DLD1 (cell line): ENCODE results near the gene MYCBP2.
"Not testable (repeated sequence)": the region's sequence is repeated elsewhere in the genome, so short reads cannot be mapped to it uniquely, and the experiment has no call there.

Source experiments
- in situ Hi-C: cut with HindIII; loops from 2 replicates; pipeline ENCODE4 v1.10.0; 2017; ENCODE audit warnings: low sequenced_read_pairs

The MYCBP2 gene

DNA sequence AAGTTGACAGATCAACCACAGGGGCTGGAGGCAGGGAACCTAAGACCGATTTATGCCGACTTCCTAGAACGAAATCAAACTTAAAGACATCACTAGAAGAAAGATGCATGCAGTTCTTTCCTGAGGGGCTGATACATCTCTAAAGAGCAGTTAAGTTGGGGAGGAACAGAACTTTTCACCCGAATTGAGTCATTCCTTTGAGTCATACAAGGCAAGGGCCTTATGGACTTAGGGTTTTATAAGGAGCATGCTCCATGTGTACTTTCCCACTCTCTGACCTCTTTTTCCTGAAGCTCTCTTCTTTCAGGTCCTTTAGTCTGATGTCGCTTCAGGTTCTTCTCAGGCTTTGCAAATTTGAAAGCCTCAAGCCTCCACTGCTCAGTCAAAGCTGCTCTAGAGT lies 292.0 kb downstream of the MYCBP2 start:
- in situ Hi-C loops = no loop called here

DNA sequence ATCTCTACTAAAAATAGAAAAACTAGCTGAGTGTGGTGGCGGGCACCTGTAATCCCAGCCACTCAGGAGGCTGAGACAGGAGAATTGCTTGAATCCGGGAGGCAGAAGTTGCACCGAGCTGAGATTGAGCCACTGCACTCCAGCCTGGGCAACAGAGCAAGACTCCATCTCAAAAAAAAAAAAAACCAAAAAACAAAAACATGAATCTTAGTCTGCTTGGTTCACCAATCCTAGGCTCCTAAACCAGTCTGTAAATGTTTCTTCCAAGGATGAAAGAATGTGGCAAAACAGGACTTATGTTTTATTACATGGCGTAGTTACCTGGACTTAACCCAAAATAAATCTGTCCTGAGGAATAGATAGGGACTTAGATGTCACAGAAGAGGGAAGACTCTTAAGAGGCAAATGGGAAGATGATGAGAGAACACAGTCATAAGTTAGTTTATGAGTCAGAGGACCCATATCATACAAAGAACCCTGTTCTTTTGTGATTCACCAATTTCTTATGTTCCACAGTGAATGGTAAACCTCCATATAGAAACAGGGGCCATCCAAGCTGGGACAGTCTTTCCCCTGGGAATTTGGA lies 293.1 kb downstream of the MYCBP2 start:
- in situ Hi-C loops = no loop called here

DNA sequence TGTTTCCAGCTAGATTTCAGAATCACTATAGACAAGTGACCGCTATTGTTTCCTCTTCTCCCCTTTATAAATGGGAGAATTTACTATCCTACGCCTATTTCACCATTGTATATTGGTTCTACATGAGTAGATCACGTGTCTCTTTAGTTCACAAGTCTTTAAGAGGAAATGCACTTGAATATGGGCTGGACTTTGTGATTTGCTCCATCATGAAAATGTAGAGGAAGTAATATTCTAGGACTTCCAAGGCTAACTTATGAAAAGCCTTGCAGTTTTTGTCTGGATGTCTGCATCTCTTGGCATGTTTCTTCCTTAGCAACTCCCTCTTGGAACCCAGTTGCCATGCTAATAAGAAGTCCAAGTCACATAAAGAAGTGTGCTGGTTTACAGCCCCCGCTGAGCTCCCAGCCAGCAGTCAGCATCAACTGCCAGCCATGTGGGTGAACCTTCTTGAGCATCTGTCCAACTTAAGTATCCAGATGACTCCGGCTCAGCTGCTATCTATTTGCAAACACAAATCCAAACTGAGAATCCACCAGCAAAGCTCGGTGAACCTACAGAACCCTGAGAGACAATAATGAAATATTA lies 295.1 kb downstream of the MYCBP2 start:
- in situ Hi-C loops = no loop called here

DNA sequence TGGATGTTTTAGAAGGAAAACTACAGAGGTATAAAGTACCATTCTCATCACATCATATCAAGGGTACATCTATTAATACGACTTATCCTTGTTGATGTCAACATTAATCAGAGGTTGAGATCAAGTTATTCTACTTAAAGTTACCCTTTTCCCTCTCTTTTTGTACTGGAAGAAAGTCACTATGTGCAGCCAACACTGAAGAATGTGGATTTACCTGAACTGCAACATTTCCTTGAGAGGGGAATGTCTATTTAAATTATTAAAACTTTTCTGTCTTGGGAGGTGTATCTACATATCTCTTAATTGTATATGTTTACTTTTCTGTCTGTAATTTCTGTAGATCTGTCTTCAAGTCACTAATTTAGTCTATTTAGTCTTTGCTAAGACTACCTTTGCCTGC lies 297.5 kb downstream of the MYCBP2 start:
- in situ Hi-C loops = no loop called here

DNA sequence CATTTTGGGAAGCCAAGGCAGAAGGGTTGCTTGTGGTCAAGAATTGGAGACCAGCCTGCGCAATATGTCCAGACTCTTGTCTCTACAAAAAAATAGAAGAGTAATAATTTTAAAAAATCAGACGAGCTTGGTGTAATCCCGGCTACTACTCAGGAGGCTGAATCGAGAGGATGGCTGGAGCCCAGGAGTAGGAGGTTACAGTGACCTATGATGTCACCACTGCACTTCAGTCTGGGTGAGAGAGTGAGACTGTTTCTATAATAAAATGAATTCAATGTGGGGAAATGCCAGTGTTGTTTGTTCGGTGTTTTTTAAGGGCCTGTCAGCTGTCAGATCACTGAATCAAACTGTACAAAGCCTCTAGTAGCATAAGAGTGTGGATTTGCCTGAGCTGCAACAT lies 298.7 kb downstream of the MYCBP2 start:
- in situ Hi-C loops = no loop called here

DNA sequence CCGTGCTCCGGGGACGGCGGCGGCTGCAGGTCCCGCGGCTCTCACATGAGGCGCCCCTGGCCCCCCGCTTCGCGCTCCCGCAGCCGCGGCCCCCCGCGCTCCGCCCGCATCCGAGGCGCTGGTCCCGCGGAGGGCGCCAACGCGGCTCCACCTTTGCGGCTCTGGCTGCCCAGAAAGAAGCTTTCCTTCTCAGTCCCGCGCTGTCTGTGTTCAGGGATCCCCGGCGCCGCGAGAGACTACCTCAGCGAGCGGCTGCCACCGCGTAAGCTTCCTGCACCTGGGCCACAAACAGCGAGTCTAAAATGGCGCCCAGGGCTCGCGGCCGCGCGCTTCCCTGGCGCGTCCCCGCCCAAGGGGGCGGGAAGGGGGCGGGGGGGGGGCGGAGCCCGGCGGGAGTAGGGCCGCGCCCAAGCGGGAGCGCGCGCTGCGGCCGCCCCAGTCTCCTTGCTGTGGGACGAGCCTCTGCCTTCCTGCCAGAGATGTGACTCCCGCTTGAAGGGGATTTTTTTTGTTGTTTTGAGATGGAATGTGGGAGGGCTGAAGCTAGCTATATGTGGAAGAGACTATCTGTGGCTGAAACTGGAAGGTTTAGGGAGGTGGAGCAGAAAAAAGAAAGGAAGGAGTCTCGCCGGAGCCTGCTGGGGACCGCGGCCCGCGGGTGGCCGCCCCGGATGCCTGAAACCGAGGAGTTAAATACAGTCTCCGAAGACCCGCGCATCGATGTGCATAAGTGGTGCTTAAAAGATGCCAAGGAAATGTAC lies 299.9 kb downstream of the MYCBP2 start, which contains the start of gene FBXL3:
Gene FBXL3 (minus strand): TSS at position 299 of the 761 bp plus-strand sequence. CDS start 5,299 bp downstream, outside the sequence.
- in situ Hi-C loops = no loop called here

DNA sequence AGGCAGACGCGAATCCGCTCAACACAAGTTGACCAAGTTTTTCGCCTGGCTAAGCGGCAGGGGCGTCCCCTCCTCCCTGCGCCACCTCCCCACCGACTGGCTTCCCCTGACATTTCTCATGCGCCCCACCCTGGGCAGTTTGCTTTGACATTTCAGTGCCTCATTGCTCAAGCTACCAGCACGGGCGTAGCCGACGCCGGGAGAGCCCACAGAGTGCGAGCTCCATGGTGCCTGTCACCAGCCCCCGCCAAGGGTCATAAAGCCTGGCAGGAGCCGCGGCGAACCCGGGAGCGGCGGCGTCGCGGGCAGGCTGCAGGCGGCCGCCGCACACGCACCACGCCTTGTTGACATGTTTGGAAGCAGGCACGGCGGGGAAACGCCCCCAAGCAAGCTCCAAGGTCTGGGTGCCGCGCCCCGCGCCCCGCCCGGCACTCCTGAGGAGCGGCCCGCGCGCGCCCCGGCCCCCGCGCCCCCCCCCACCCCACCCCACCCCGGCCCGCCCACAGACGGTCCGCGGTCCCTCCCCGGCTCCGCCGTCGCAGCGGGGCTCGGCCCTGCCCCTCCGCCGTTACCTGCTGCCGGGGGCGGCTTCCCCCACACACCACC lies 300.5 kb downstream of the MYCBP2 start:
- in situ Hi-C loops = no loop called here

DNA sequence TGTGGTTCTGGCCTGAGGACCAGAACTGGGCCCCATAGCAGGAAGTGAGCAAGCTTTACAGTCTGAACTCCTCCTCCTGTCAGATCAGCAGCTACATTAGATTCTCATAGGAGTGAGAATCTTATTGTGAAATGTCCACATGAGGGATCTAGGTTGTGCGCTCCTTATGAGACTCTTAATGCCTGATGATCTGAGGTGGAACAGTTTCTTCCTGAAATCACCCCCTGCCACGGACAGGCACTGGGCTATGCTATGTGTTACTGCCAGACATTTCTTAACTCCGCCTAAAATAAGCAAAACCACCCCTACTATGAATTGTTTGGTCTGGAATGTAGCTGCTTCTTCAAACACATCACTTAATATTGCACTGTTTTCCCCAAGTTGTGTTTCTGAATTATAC lies 304.6 kb downstream of the MYCBP2 start:
- in situ Hi-C loops = no loop called here

DNA sequence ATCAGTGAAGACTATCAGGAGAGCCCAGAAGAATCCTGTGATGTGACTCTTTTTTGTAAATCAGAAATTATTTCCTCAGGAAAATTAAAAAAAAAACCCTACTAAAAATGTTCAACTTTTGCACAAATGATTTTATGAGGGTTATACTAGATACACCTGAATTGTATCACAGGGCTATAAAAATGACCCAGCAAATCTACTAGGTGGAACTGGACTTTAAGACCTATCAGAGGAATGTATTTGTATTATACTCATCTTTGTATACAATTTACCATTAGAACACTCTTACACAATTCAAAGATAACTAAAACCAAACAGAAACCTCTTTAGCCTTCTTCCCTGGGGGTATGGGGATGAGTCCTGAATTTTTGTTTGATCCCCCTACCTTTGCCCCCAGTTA lies 307.1 kb downstream of the MYCBP2 start:
- in situ Hi-C loops = no loop called here

DNA sequence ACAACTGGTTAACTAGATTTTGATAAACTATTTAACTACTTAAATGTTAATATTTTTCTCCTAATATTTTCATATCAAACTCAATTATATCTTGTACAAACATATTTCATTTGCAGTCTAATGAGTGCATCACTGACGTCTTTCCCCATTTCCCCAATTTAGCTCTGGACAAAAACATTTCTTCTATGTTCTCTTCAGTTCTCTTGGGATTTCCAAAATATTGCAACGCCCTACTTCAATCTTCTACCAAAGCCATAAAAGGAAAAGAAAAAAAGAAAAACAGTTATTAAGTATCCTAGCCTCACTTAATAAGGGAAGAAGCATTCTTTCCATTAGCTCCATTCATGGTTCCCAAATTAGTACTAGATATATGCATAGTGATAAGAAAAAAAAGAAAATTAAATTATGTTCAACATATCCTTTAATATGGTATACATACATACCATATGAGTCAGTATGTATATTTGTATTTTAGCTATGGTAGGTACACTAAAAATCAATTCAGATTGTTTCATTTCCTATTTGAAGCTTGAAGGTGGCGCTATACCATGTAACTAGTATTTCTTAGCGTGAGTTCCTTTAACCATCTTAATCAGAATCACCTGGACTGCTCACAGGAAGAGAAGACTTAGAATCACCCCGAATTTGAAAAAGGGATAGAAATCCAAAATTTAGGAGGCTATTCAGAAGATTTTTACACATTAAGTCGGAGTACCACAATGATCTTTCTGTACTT lies 309.8 kb downstream of the MYCBP2 start:
- in situ Hi-C loops = no loop called here

DNA sequence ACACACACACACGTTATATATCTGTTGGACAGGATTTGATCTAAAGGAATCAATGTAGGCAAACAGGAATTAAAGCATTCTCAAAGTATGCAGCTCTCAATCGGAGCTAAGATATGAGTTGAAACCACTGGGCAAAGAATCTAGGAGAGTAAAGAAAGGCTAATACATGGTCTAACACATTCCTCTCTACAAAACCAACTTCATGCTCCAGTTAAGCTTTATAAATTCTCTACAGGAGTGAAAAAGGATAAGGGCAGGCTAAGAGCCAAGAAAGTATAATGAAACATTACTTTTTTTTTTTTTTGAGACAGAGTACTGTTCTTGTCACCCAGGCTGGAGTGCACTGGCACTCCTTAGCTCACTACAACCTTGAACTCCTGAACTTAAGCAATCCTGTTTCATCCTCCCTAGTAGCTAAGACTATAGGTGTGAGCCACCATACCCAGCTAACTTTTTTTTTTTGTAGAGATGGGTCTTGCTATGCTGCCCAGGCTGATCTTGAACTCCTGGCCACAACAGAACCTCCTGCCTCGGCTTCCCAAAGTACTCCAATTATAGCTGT lies 310.6 kb downstream of the MYCBP2 start:
- in situ Hi-C loops = no loop called here

DNA sequence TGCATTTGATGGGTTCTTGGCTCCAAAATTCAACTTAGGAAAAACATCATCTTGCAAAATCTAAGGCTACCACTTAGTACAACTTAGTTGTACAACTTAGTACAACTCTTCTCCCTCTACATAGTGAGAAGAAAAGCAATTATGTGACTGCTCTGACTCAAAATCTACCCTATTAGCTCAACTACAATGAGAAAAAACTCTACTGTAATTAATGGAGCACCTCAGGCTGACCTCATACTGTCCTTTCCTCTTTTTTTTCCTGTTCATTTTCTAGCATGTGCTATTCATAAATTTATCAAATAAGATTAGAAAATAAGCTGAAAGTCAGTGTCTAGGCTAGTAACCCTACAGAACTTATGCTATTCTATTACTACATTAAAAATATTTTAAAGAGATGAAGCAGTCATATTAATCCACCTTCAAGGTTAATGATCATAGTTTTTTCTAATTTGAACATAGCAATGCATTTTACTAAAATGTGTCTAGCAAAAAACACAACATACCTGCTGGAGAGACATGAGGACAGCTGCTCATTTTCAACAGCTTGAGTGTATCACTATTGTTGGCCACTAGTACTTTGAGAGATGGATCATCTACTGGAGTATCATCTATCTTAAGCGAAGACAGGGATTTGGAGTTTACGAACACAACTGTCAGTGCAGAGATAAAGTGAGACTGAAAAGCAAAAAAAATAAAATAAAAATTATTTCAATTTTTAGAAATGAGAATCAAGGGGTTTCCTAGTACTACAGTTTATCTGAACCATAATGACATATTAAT lies 311.8 kb downstream of the MYCBP2 start:
- in situ Hi-C loops = no loop called here

DNA sequence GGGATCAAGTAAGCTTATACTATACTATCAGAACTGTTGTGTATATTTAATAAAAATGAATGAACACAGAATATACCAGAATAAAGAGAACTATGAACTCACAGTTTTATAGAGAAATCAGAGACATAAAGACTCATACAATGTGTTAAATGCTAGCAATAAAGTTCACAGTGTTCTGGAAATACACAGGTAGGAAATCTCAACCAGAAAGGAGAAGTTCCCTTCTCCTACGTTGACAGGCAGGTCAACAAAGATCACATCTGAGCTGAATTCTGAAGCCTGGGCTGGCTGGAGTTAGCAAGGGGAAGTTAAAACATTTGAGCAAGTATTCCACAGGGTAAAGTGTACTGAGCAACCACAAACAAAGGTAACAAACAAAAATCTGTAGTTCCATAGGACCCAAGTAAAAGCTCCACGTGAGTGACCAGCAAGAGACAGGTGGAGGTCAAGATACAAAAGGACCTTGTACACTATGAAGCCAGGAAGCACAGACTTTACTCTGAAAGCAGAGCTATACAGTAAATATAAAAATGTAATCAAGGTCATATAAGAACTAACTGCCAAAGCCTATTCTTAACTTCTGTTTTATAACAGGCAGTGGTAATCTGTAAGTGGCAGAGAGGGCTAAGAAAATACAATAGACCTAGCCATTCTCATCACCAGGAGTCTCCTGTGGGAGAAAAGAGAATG lies 312.9 kb downstream of the MYCBP2 start:
- in situ Hi-C loops = no loop called here

DNA sequence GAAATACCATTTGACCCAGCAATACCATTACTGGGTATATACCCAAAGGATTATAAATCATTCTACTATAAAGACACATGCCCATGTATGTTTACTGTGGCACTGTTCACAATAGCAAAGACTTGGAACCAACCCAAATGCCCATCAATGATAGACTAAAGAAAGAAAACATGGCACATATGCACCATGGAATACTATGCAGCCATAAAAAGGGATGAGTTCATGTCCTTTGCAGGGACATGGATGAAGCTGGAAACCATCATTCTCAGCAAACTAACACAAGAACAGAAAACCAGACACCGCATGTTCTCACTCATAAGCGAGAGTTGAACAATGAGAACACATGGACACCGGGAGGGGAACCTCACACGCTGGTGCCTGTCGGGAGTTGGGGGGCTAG lies 317.2 kb downstream of the MYCBP2 start:
- in situ Hi-C loops = not testable (repeated sequence)

DNA sequence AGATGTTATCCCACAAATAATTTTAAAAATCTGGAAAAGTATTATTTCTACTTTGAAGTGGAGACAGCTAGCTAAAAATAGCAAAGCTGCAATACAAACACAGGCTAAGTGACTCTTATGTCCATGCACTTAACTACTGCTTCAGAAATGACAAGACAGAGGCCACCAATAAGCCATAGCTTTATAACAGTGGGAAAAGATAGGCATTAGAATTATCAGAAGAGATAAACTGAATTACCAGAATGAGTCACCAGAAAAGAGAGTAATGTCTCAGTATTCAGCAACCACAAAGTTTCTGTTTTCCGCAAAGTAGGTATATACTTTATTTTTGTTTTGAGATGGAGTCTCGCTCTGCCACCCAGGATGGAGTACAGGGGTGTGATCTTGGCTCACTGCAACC lies 317.9 kb downstream of the MYCBP2 start:
- in situ Hi-C loops = no loop called here

DNA sequence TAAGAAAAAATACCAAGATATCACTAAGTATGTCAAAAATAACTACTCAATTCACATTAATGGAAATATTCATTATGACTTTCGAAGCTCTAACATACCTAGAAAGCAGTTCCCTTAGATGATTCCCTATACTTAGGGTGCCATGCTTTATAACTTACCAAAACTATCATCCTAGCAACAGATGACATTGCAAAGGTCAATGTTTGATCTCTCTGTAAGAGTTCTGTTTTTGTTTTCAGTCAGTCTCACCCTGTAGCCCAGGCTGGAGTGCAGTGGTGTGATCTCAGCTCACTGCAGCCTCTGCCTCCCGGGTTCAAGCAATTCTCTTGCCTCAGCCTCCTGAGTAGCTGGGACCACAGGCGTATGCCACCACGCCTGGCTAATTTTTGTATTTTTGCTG lies 318.6 kb downstream of the MYCBP2 start:
- in situ Hi-C loops = not testable (repeated sequence)

DNA sequence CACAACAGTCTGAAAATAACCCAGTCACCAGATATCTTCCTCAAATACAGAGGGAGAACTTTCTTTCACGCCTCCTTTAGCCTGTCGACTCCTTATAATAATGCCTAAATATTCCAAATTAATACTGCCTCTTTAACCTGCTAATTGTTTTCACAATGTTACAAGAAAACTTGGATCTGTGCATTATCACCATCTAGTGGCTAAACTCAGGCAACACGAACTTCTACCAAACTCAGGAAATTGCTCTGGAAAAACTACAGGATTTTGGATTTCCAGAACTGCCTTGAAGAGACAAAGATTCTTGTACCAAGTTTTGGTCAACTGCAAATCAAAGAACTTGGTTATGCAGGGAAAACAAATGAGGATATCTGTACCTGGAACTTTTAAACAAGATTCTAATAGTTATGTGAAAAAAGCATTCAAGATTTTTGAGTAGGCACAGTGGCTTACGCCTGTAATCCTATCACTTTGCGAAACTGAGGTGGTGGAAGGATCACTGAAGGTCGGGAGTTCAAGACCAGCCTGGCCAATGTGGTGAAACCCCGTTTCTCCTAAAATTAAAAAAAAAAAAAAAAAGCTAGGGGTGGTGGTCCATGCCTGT lies 324.2 kb downstream of the MYCBP2 start:
- in situ Hi-C loops = no loop called here

DNA sequence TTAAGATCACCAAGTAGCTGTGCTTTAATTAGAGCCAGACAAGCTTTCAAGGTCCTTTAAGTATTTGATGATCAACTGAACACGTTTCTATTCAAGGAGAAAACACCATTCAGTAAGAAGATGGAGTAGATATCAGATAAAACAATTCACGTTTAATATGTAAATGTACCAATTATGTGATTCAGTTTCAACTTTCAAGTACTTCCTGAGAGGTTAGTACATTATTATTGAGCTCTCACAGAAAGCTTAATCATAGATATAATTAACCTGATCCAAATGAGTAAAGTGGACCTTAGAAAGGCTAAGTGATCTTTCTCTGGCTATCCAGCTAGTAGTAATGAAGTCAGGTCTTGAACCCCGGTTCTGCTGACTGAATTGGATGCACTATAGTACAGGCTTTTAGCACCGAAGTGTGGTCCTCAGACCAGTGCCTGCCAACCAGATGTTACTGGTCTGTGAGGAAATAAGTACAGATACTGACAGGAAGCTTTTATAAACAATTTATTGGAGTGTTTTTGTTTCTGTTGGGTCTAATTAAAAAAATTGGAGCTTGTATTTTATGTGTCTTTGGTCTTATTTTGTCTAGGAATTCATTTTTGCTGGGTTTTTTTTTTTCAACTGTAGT lies 324.8 kb downstream of the MYCBP2 start:
- in situ Hi-C loops = no loop called here

DNA sequence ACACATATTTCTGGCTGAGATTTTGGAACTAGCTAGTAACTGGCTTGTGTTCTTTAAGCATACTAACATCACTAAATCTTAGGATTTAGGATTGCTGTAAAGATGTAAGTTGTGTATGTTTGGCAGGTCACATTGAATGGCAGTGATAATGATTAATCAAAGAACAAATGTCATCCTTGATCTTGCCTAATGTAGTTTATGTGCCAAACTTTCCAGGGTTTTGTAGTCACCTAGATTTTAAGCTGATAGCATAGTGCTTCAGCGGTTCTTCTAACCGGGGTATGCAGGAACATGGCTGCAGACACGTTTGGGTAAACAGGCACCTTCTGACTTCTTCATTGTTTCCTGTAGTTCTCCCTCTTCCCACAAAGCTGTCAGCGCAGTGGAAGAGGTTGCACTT lies 325.4 kb downstream of the MYCBP2 start:
- in situ Hi-C loops = no loop called here
